ENCODE results near the gene SLK. TPM values are rescaled to one million over a fixed set of nuclear protein-coding genes. Genes with fewer than 3 reads are reported as not detected.

The SLK gene
- total RNA-seq, 1 donor from 2014 or later: 42.7 TPM

- Mint-ChIP-seq H3K4me3 (no peak overlapping the region), H3K36me3 (peaks cover 13% of the 10 kb centered on the region), H3K4me1 (peaks cover 21% of the 10 kb centered on the region), H3K27ac (no peak overlapping the region), H3K9me3 (peaks cover 9% of the 10 kb centered on the region), H3K27me3 (ENCODE audit: insufficient read depth, low read depth) (peaks cover 3% of the 10 kb centered on the region)
- Histone ChIP-seq H2AFZ (replicated peaks) (no peak overlapping the region), H3K27ac (no peak overlapping the region), H3K79me2 (ENCODE audit: low read depth) (peaks cover 11% of the 10 kb centered on the region), H3K4me3 (no peak overlapping the region), H3K4me1 (peaks cover 24% of the 10 kb centered on the region), H3K36me3 (peaks cover 5% of the 10 kb centered on the region), H3F3A (ENCODE audit: low read depth) (peaks cover 20% of the 10 kb centered on the region), H3K9me3 (ENCODE audit: low read depth) (peaks cover 4% of the 10 kb centered on the region), H4K20me1 (ENCODE audit: low read depth) (no peaks in the 10 kb centered on the region), H3K9ac (no peak overlapping the region), H3K27me3 (no peaks in the 10 kb centered on the region), H3K4me2 (no peak overlapping the region)
- no peak for DNase-seq (ENCODE audit: low spot score)
- no peak for TF ChIP-seq EZH2phosphoT487 (IDR thresholded peaks at IDR 0.05)
- TF ChIP-seq EZH2 (IDR thresholded peaks at IDR 0.05): no peak
- TF ChIP-seq CTCF (IDR thresholded peaks at IDR 0.05): no peak
Measured at GRCh38 chr10:103919648-103920025, 47.3 kb upstream of the SLK start.

DNA sequence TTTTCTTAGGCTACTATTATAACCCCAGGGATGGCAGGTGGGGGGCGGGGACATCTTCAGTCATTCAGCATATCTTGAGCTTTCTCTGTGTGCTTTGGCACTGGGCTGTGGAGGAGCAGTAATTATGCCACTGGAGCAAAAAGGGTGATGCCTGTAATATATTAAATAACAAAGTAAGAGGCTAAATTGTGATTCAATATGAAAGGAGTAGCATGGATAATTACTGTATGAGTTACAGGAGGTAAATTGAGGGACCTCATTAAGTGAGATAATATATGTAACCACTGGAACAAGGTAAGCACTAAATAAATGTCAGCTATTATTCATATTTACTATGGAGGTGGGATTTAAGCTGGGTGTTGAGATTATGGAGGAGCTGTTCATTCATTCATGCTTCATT, 45.7 kb upstream of the SLK start:
- no peak overlapping the region for H3K9ac ChIP-seq
- Mint-ChIP-seq H3K9me3 (no peaks in the 10 kb centered on the region), H3K27me3 (ENCODE audit: insufficient read depth, low read depth) (peaks cover 3% of the 10 kb centered on the region), H3K36me3 (peaks cover under 1% of the 10 kb centered on the region), H3K4me1 (peaks cover 17% of the 10 kb centered on the region), H3K27ac (no peak overlapping the region), H3K4me3 (no peak overlapping the region)
- TF ChIP-seq CTCF (IDR thresholded peaks at IDR 0.05) (no peak), EZH2 (IDR thresholded peaks at IDR 0.05) (no peak), EZH2phosphoT487 (IDR thresholded peaks at IDR 0.05) (no peak)
- H3K36me3 ChIP-seq: no peaks in the 10 kb centered on the region
- peaks cover 20% of the 10 kb centered on the region for H3F3A ChIP-seq (ENCODE audit: low read depth)
- DNase-seq (ENCODE audit: low spot score): no peak
- H3K4me1 ChIP-seq: peaks cover 24% of the 10 kb centered on the region
- no peaks in the 10 kb centered on the region for H3K9me3 ChIP-seq (ENCODE audit: low read depth)
- no peaks in the 10 kb centered on the region for H3K27me3 ChIP-seq
- H4K20me1 ChIP-seq (ENCODE audit: low read depth): no peaks in the 10 kb centered on the region
- H3K79me2 ChIP-seq (ENCODE audit: low read depth): peaks cover 7% of the 10 kb centered on the region
- H3K27ac ChIP-seq: no peak overlapping the region
- no peak overlapping the region for H3K4me3 ChIP-seq
- peak overlapping the region; percentile 98 for H2AFZ ChIP-seq (replicated peaks)
- no peak overlapping the region for H3K4me2 ChIP-seq

DNA sequence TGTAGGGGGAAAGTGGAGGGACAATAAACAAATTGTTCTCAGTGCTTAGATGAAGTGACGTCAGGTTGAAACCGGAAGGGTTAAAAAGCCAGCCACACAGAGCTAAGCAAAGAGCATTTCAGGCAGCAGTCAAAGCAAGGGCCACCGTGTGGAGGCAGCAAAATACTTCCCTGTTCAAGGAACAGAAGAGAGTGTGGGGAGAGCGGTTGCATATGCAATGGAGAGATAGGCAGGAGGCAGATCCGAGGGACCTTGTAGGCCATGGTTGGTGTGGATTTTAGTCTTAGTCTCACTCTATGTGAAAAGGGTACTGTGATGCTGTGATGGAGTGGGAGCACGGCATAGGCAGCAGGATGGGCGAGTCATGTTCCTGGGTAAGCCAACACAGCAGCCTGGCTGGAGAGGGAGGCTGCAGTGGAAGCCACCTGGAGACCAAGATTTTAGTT, 45.2 kb upstream of the SLK start:
- Mint-ChIP-seq H3K4me3 (no peak overlapping the region), H3K27me3 (ENCODE audit: insufficient read depth, low read depth) (peaks cover 3% of the 10 kb centered on the region), H3K27ac (no peak overlapping the region), H3K4me1 (peaks cover 11% of the 10 kb centered on the region), H3K9me3 (no peaks in the 10 kb centered on the region), H3K36me3 (no peaks in the 10 kb centered on the region)
- peak overlapping the region; percentile 98 for H2AFZ ChIP-seq (replicated peaks)
- peak; percentile 60 for DNase-seq (ENCODE audit: low spot score)
- no peaks in the 10 kb centered on the region for H4K20me1 ChIP-seq (ENCODE audit: low read depth)
- no peaks in the 10 kb centered on the region for H3K27me3 ChIP-seq
- H3K9ac ChIP-seq: no peak overlapping the region
- no peak overlapping the region for H3K4me3 ChIP-seq
- H3K27ac ChIP-seq: no peak overlapping the region
- H3F3A ChIP-seq (ENCODE audit: low read depth): peaks cover 20% of the 10 kb centered on the region
- peaks cover 19% of the 10 kb centered on the region for H3K4me1 ChIP-seq
- peaks cover 2% of the 10 kb centered on the region for H3K79me2 ChIP-seq (ENCODE audit: low read depth)
- no peak for TF ChIP-seq EZH2phosphoT487 (IDR thresholded peaks at IDR 0.05)
- TF ChIP-seq EZH2 (IDR thresholded peaks at IDR 0.05): no peak
- TF ChIP-seq CTCF (IDR thresholded peaks at IDR 0.05): peak; percentile 21
- H3K36me3 ChIP-seq: no peaks in the 10 kb centered on the region
- no peak overlapping the region for H3K4me2 ChIP-seq
- no peaks in the 10 kb centered on the region for H3K9me3 ChIP-seq (ENCODE audit: low read depth)

Data from neural progenitor cell (in vitro differentiated cells).